ENCODE measurements around the gene CCM2L.

- TF ChIP-seq CTCF (IDR thresholded peaks at IDR 0.05) (no peak), POLR2A (IDR thresholded peaks at IDR 0.05) (no peak)
Measured at GRCh38 chr20:32010101-32010500, at the start of gene CCM2L.

Data from thyroid gland (tissue), 4 donors.